Gastroesophageal sphincter (tissue), 3 donors: ENCODE measurements around the gene RANBP1.

Source experiments
- EP300 ChIP-seq: sonication (generic); formaldehyde crosslinking; IDR thresholded peaks from one replicate; pipeline ENCODE4 v1.6.1; 2017; ENCODE audit warnings: antibody characterized with exemption, mild to moderate bottlenecking
- POLR2A ChIP-seq, 2 donors: fragments of 450-650 bp; IDR thresholded peaks; one replicate each; pipeline ENCODE4 v1.6.1; 2017; ENCODE audit warnings: antibody characterized with exemption in 2 of 2, mild to moderate bottlenecking in 2 of 2, moderate library complexity in 1 of 2
- TF ChIP-seq, protein P1 (sequence below), 4 experiments: fragments of 200-600 bp in 2 of 4; fragments of 450-650 bp in 2 of 4; sonication (generic) in 1 of 4; IDR thresholded peaks; one replicate each; pipeline ENCODE4 v1.5.1; 2017 to 2019; ENCODE audit warnings: antibody characterized with exemption in 4 of 4, mild to moderate bottlenecking in 2 of 4, moderate library complexity in 2 of 4

DNA sequence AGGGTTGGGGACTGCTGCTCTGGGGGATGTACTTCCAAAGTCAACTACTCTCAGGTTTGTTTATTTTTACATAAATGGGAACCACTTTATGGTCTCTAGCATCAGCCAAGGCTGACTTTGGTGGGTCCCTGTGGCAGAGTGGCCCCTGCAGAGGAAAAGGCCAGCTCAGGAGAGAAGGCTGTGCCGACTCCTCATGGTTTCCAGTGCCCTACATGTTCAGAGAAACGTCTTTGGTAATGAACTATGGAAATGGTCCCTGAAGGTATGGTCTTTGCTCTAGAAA is 12.7 kb downstream of the RANBP1 start:
- TF ChIP-seq POLR2A (IDR thresholded peaks at IDR 0.05), result no peak
- TF ChIP-seq, protein P1, sequence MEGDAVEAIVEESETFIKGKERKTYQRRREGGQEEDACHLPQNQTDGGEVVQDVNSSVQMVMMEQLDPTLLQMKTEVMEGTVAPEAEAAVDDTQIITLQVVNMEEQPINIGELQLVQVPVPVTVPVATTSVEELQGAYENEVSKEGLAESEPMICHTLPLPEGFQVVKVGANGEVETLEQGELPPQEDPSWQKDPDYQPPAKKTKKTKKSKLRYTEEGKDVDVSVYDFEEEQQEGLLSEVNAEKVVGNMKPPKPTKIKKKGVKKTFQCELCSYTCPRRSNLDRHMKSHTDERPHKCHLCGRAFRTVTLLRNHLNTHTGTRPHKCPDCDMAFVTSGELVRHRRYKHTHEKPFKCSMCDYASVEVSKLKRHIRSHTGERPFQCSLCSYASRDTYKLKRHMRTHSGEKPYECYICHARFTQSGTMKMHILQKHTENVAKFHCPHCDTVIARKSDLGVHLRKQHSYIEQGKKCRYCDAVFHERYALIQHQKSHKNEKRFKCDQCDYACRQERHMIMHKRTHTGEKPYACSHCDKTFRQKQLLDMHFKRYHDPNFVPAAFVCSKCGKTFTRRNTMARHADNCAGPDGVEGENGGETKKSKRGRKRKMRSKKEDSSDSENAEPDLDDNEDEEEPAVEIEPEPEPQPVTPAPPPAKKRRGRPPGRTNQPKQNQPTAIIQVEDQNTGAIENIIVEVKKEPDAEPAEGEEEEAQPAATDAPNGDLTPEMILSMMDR (IDR thresholded peaks at IDR 0.05), result no peak
- no peak for TF ChIP-seq EP300
